ENCODE measurements around the gene PRKCB. TPM values are rescaled to one million over a fixed set of nuclear protein-coding genes. Genes with fewer than 3 reads are reported as not detected.

PRKCB gene
- polyA plus RNA-seq, 1 donor (not counting 4 experiments of a cell fraction or from before 2014, with no cell fraction given): 0.18 TPM

DNA sequence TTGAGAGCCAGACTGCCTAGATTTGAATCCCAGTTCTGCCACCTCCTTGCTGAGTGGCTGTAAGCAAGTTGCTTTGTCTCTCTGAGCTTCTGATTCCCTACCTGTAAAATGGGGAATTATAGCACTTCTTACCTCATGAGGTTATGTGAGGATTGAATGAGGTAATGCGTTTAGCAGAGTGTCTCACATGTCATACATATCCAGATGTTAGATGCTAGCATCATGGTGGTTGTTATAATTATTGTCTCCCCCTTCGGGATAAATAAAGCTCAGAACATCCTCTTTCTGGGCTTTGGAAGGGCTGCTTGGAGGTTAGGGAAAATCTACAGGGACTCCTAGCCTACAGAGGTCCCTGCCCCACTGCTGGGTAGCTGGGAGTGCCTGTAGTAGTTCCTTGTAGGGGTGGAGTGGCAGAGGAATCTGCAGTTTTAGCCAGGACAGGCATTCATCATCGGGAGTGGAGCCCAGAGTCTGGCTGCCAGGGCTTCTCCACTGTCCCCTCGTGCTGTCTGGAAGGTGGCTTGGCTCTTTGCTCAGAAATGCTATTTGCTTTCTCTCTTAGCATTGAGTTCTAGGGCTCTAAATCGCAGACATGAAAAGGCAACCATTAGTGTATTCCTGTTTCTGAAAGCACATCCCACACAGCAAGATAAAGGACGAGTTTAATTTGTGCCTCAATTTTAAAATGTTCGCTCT lies 282.5 kb downstream of the PRKCB start:
- Histone ChIP-seq H3K36me3 (ENCODE audit: control insufficient read depth in 2 of 2, extremely low read depth in 1 of 2, insufficient read depth in 2 of 2, low read length in 2 of 2) (no peaks in the 10 kb centered on the region), H3K4me3 (ENCODE audit: control insufficient read depth in 2 of 3, extremely low read depth in 1 of 3, insufficient read depth in 2 of 3, low read depth in 1 of 3, low read length in 3 of 3) (no peak overlapping the region), H3K9ac (ENCODE audit: control insufficient read depth, extremely low read depth, insufficient read depth, low read length) (no peak overlapping the region), H3K4me2 (ENCODE audit: control insufficient read depth, extremely low read depth, insufficient read depth, low read depth, low read length) (no peak overlapping the region), H3K9me3 (ENCODE audit: control insufficient read depth, low read depth, low read length) (no peaks in the 10 kb centered on the region), H3K9me1 (ENCODE audit: control insufficient read depth, extremely low read depth, insufficient read depth, low read length) (no peaks in the 10 kb centered on the region), H3K27me3 (ENCODE audit: control insufficient read depth, extremely low read depth, insufficient read depth, low read length) (no peaks in the 10 kb centered on the region), H3K4me1 (ENCODE audit: control insufficient read depth, extremely low read depth, insufficient read depth, low read length) (no peaks in the 10 kb centered on the region), H4K20me1 (ENCODE audit: control insufficient read depth, extremely low read depth, insufficient read depth, low read length) (no peaks in the 10 kb centered on the region), H3K27ac (ENCODE audit: control insufficient read depth, insufficient read depth, low read length) (no peak overlapping the region), H2AFZ (ENCODE audit: control insufficient read depth, low read length) (no peak overlapping the region), H3K79me2 (ENCODE audit: control insufficient read depth, insufficient read depth, low read length) (no peaks in the 10 kb centered on the region)
- TF ChIP-seq, protein P1, sequence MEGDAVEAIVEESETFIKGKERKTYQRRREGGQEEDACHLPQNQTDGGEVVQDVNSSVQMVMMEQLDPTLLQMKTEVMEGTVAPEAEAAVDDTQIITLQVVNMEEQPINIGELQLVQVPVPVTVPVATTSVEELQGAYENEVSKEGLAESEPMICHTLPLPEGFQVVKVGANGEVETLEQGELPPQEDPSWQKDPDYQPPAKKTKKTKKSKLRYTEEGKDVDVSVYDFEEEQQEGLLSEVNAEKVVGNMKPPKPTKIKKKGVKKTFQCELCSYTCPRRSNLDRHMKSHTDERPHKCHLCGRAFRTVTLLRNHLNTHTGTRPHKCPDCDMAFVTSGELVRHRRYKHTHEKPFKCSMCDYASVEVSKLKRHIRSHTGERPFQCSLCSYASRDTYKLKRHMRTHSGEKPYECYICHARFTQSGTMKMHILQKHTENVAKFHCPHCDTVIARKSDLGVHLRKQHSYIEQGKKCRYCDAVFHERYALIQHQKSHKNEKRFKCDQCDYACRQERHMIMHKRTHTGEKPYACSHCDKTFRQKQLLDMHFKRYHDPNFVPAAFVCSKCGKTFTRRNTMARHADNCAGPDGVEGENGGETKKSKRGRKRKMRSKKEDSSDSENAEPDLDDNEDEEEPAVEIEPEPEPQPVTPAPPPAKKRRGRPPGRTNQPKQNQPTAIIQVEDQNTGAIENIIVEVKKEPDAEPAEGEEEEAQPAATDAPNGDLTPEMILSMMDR (optimal IDR thresholded peaks at IDR 0.05 in 1 of 3, IDR thresholded peaks at IDR 0.05 in 1 of 3, conservative IDR thresholded peaks at IDR 0.05 in 1 of 3; ENCODE audit: extremely low read depth in 1 of 3, insufficient read depth in 2 of 3, low read length in 3 of 3): no peak
- TF ChIP-seq EZH2 (IDR thresholded peaks at IDR 0.05; ENCODE audit: low read length): no peak
- DNase-seq (ENCODE audit: low read depth, low spot score): no peak
- dilution Hi-C loops (cut with MboI; ENCODE audit: extremely low pct_ligation_motif_present, low sequenced_read_pairs): no loop called here
- no peak for FAIRE-seq

DNA sequence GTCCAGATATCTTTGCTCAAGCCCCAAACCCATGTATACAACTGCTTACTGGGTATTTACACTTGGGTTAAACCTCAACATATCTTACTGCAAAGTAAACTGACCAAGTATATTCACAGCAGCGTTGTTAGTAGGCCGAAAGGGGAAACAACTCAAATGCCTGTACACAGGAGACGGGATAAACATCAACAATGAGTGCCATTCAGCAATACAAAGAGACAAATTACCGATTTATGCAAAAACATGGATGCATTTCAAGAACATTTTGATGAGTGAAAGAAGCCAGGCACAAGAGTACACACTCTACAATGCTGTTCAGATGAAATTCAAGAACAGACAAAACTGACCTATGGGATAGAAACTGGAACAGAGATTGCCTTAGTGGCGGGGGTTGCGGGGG lies 284.0 kb downstream of the PRKCB start:
- no peak for FAIRE-seq
- no peaks in the 10 kb centered on the region for H4K20me1 ChIP-seq (ENCODE audit: control insufficient read depth, extremely low read depth, insufficient read depth, low read length)
- no peak overlapping the region for H3K9ac ChIP-seq (ENCODE audit: control insufficient read depth, extremely low read depth, insufficient read depth, low read length)
- no peaks in the 10 kb centered on the region for H3K27me3 ChIP-seq (ENCODE audit: control insufficient read depth, extremely low read depth, insufficient read depth, low read length)
- H3K4me3 ChIP-seq (ENCODE audit: control insufficient read depth in 2 of 3, extremely low read depth in 1 of 3, insufficient read depth in 2 of 3, low read depth in 1 of 3, low read length in 3 of 3): no peak overlapping the region
- no peak overlapping the region for H3K4me2 ChIP-seq (ENCODE audit: control insufficient read depth, extremely low read depth, insufficient read depth, low read depth, low read length)
- H3K79me2 ChIP-seq (ENCODE audit: control insufficient read depth, insufficient read depth, low read length): no peaks in the 10 kb centered on the region
- H3K36me3 ChIP-seq (ENCODE audit: control insufficient read depth in 2 of 2, extremely low read depth in 1 of 2, insufficient read depth in 2 of 2, low read length in 2 of 2): no peaks in the 10 kb centered on the region
- H3K9me3 ChIP-seq (ENCODE audit: control insufficient read depth, low read depth, low read length): no peaks in the 10 kb centered on the region
- no peaks in the 10 kb centered on the region for H3K9me1 ChIP-seq (ENCODE audit: control insufficient read depth, extremely low read depth, insufficient read depth, low read length)
- DNase-seq (ENCODE audit: low read depth, low spot score): no peak
- no peak overlapping the region for H3K27ac ChIP-seq (ENCODE audit: control insufficient read depth, insufficient read depth, low read length)
- TF ChIP-seq EZH2 (IDR thresholded peaks at IDR 0.05; ENCODE audit: low read length): no peak
- TF ChIP-seq, protein P1 (optimal IDR thresholded peaks at IDR 0.05 in 1 of 3, IDR thresholded peaks at IDR 0.05 in 1 of 3, conservative IDR thresholded peaks at IDR 0.05 in 1 of 3; ENCODE audit: extremely low read depth in 1 of 3, insufficient read depth in 2 of 3, low read length in 3 of 3): no peak
- dilution Hi-C loops (cut with MboI; ENCODE audit: extremely low pct_ligation_motif_present, low sequenced_read_pairs): no loop called here
- no peaks in the 10 kb centered on the region for H3K4me1 ChIP-seq (ENCODE audit: control insufficient read depth, extremely low read depth, insufficient read depth, low read length)
- H2AFZ ChIP-seq (ENCODE audit: control insufficient read depth, low read length): no peak overlapping the region

Measured in keratinocyte (primary cell).